Activated T-helper 1 cell treated with anti-CD3 and anti-CD28 coated beads, Interleukin-12 subunit alpha, Interleukin-12 subunit beta, Interleukin-2, Interleukin-4 antibody, amounts not matched to agents 30 ng/mL and 10 ng/mL and 1 ng/mL, durations not matched to agents 14 hours and 24 hours and 36 hours (primary cell): ENCODE data around the gene TAS2R31. TPM values are rescaled to one million over a fixed set of nuclear protein-coding genes. Genes with fewer than 3 reads are reported as not detected.

Experiments used
- DNase-seq: peaks from one replicate; pipeline ENCODE4 v3.0.0; 2021; ENCODE audit warnings: low spot score
- H3K27ac Mint-ChIP-seq: one replicate; pipeline ENCODE4 v1.8.0; 2021; ENCODE audit warnings: mild to moderate bottlenecking, mixed read lengths
- H3K27me3 Mint-ChIP-seq: one replicate; pipeline ENCODE4 v1.8.0; 2022; ENCODE audit warnings: mild to moderate bottlenecking, moderate library complexity, mixed read lengths; ENCODE audit not compliant: insufficient read depth
- H3K36me3 Mint-ChIP-seq: one replicate; pipeline ENCODE4 v1.8.0; 2021; ENCODE audit warnings: low read depth, mixed read lengths
- H3K4me1 Mint-ChIP-seq: one replicate; pipeline ENCODE4 v1.8.0; 2021; ENCODE audit warnings: low read depth, mixed read lengths
- H3K4me3 Mint-ChIP-seq: one replicate; pipeline ENCODE4 v1.8.0; 2021; ENCODE audit warnings: mild to moderate bottlenecking, moderate library complexity, mixed read lengths
- H3K9me3 Mint-ChIP-seq: one replicate; pipeline ENCODE4 v1.8.0; 2021; ENCODE audit warnings: mixed read lengths
- intact Hi-C: fragments of 100-400 bp; cut with micrococcal nuclease; formaldehyde crosslinking; loops from one replicate; pipeline ENCODE4 v1.15.1; 2024
- total RNA-seq: library from RNA; stranded (reverse); gene quantifications from 2 replicates; pipeline ENCODE4 v1.2.3, GENCODE V29; 2022

TAS2R31 gene
- total RNA-seq, 1 donor from 2014 or later: 4.1 TPM

DNA sequence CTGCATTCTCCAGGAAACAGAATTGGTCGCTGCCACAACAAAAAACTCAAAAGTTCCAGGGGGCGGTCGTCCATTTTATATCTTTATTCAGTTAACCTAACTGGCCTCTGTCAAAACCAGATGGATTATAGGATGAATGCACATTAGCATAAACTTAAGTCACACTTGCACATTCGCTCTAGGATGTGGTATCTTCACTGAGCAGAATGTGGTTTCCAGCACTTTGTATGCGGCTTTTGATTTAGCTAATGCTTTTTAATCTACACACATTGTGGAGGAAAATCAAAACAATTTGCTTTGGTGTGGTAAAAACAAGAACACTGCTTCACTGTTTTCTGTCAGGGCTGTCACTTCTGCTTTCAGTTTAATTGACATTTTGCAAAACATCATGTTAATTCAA lies 49.0 kb downstream of the TAS2R31 start:
- DNase-seq: peak; percentile 59
- H3K4me1 Mint-ChIP-seq: peaks cover 18% of the 10 kb centered on the region
- intact Hi-C loops: loop anchor here (1.0 kb wide), 1 partner anchor 189 kb away; the partner anchor contains the start of gene SMIM10L1
- H3K4me3 Mint-ChIP-seq: no peak overlapping the region
- H3K27me3 Mint-ChIP-seq: peaks cover 58% of the 10 kb centered on the region
- H3K36me3 Mint-ChIP-seq: peaks cover 7% of the 10 kb centered on the region
- H3K9me3 Mint-ChIP-seq: no peaks in the 10 kb centered on the region
- no peak overlapping the region for H3K27ac Mint-ChIP-seq

Other genes starting within 250 kb of the TAS2R31 start
- gene TAS2R7, start 228.8 kb downstream of the TAS2R31 start, total RNA-seq: not detected in 2 replicates
- not detected in 2 replicates for gene TAS2R8, start 224.1 kb downstream of the TAS2R31 start, total RNA-seq
- gene TAS2R9, start 221.2 kb downstream of the TAS2R31 start, total RNA-seq: not detected in 2 replicates
- gene TAS2R10, start 205.0 kb downstream of the TAS2R31 start, total RNA-seq: not detected in 2 replicates
- 1.9 and 3.6 TPM in 2 replicates for gene PRR4, start 181.9 kb downstream of the TAS2R31 start, total RNA-seq
- gene PRH1, start 147.2 kb downstream of the TAS2R31 start, total RNA-seq: 18.4 and 19.6 TPM in 2 replicates
- 0.96 TPM in 2 replicates for gene TAS2R13, start 121.8 kb downstream of the TAS2R31 start, total RNA-seq
- not detected in 2 replicates for gene PRH2, start 102.2 kb downstream of the TAS2R31 start, total RNA-seq
- gene TAS2R14, start 92.1 kb downstream of the TAS2R31 start, total RNA-seq: 2.8 and 2.9 TPM in 2 replicates
- gene TAS2R50, start 44.5 kb downstream of the TAS2R31 start, total RNA-seq: 0.91 and 1.7 TPM in 2 replicates
- gene TAS2R20, start 33.1 kb downstream of the TAS2R31 start, total RNA-seq: 2.1 TPM in 2 replicates
- gene TAS2R19, start 8.8 kb downstream of the TAS2R31 start, total RNA-seq: 3.6 and 4.3 TPM in 2 replicates
- 1.9 and 2.0 TPM in 2 replicates for gene TAS2R46, start 30.9 kb upstream of the TAS2R31 start, total RNA-seq
- 0.76 and 2.0 TPM in 2 replicates for gene TAS2R43, start 60.9 kb upstream of the TAS2R31 start, total RNA-seq
- 3.8 and 4.5 TPM in 2 replicates for gene TAS2R30, start 103.2 kb upstream of the TAS2R31 start, total RNA-seq
- gene SMIM10L1, start 139.8 kb upstream of the TAS2R31 start, total RNA-seq: 10.4 and 11.3 TPM in 2 replicates
- gene TAS2R42, start 155.5 kb upstream of the TAS2R31 start, total RNA-seq: not detected in 2 replicates
- gene PRB3, start 238.3 kb upstream of the TAS2R31 start, total RNA-seq: not detected in 2 replicates